GM19397 (cell line): Measurements from ENCODE around the gene FBN1.

Source experiments
- ATAC-seq: cut with Tn5 transposase; IDR thresholded peaks from one replicate; pipeline ENCODE4 v1.9.1; 2021; ENCODE audit warnings: mild to moderate bottlenecking, moderate library complexity; ENCODE audit not compliant: unreplicated experiment

Gene FBN1

GRCh38 chr15:48645558-48646330 is at the start of gene FBN1:
Gene FBN1 (minus strand): TSS chr15:48645709. CDS start chr15:48644769, 940 bp downstream.
- ATAC-seq, result peak; percentile 62

GRCh38 chr15:48693484-48693883 is 48.0 kb upstream of the FBN1 start:
- no peak for ATAC-seq

GRCh38 chr15:48688493-48688892 is 43.0 kb upstream of the FBN1 start:
- ATAC-seq, result no peak

GRCh38 chr15:48683991-48684765 is 38.7 kb upstream of the FBN1 start:
- ATAC-seq, result no peak

GRCh38 chr15:48682942-48683651 is 37.6 kb upstream of the FBN1 start:
- ATAC-seq, result no peak

GRCh38 chr15:48681353-48681752 is 35.8 kb upstream of the FBN1 start:
- no peak for ATAC-seq

- no peak for ATAC-seq
Observed at GRCh38 chr15:48680841-48681240, 35.3 kb upstream of the FBN1 start.

GRCh38 chr15:48679952-48680351 is 34.4 kb upstream of the FBN1 start:
- no peak for ATAC-seq

GRCh38 chr15:48678851-48679250 is 33.3 kb upstream of the FBN1 start:
- ATAC-seq, result no peak

GRCh38 chr15:48677821-48678220 is 32.3 kb upstream of the FBN1 start:
- ATAC-seq, result no peak

- ATAC-seq, result no peak
Observed at GRCh38 chr15:48675436-48675835, 29.9 kb upstream of the FBN1 start.

GRCh38 chr15:48674876-48675275 is 29.4 kb upstream of the FBN1 start:
- no peak for ATAC-seq

- no peak for ATAC-seq
Observed at GRCh38 chr15:48672206-48672605, 26.7 kb upstream of the FBN1 start.

GRCh38 chr15:48671103-48672022 is 25.9 kb upstream of the FBN1 start:
- ATAC-seq, result no peak

- ATAC-seq, result no peak
Observed at GRCh38 chr15:48667701-48668100, 22.2 kb upstream of the FBN1 start.

GRCh38 chr15:48664436-48664835 is 18.9 kb upstream of the FBN1 start:
- ATAC-seq, result no peak

GRCh38 chr15:48657950-48658591 is 12.6 kb upstream of the FBN1 start:
- no peak for ATAC-seq

GRCh38 chr15:48654801-48655200 is 9.3 kb upstream of the FBN1 start:
- no peak for ATAC-seq

- ATAC-seq, result no peak
Observed at GRCh38 chr15:48653913-48654670, 8.6 kb upstream of the FBN1 start.
